A375 (cell line): ENCODE data around the gene TTC31. TPM values are rescaled to one million over a fixed set of nuclear protein-coding genes. Genes with fewer than 3 reads are reported as not detected.

Experiments used
- total RNA-seq: library from RNA; depleted of rRNA; stranded (reverse); fragments of >200 nt; shearing (Covaris generic); gene quantifications from 2 replicates; pipeline ENCODE4 v1.2.3, GENCODE V29; 2014; rRNA removed

Gene TTC31
- total RNA-seq: 33.5 and 57.6 TPM in 2 replicates

DNA sequence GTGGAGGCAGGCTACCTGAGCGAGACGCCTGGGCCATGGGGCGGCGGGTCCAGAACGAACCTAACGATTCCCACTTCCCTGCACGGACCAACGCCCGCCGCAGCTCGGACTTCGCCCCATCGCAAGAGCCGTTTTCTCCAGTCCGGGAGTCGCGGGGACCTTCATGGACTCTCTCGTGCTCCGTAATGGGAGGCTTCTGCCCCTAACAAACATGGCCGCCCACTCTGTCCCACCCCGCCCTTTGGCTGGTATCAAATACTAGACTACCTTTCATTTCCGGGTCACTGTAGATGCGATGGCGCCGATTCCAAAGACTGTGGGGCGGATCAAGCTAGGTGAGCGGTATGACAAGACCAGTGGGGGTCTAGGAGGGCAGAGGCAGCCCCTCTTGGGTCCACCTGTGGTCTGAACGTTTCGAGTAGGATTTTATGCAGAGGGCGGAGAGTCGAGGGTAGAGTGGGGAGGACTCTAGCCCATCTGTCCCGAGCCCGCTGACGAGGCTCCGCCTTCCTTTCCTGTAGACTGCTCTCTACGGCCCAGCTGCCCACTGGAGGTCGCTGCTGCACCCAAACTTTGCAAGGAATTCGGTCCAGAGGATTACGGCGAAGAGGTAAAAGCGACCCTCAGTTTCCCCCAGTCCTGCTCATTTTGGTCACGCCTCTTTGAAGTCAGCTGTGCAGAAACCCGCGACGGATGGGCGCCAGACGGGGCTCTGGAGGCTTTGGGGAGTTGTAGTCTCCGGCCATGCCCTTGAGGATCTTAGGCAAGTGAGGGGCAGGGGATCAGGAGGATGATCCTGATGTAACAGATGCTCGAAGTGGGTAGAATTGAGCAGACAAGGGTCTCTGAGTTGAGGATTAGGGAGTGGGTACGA is at the start of gene TTC31, which contains the start of gene CCDC142:
TSS of gene TTC31 (plus strand) at position 281 of the 874 bp plus-strand sequence. CDS start at position 296, 15 bp downstream.
TSS of gene CCDC142 (minus strand) at position 198 of the 874 bp plus-strand sequence. CDS start at position 37, 161 bp downstream.

GRCh38 chr2:74441690-74442482 is 41.0 kb upstream of the TTC31 start, which contains the start of gene RTKN:
TSS of gene RTKN (minus strand) at chr2:74441937. CDS start at chr2:74441816, 121 bp downstream.

GRCh38 chr2:74454654-74455511 is 28.0 kb upstream of the TTC31 start, which contains the start of gene INO80B:
TSS of gene INO80B (plus strand) at chr2:74455087. CDS start at chr2:74455117, 30 bp downstream.

GRCh38 chr2:74458132-74458937 is 24.5 kb upstream of the TTC31 start, which contains the start of gene WBP1:
TSS of gene WBP1 (plus strand) at chr2:74458438. CDS start at chr2:74458603, 165 bp downstream.

DNA sequence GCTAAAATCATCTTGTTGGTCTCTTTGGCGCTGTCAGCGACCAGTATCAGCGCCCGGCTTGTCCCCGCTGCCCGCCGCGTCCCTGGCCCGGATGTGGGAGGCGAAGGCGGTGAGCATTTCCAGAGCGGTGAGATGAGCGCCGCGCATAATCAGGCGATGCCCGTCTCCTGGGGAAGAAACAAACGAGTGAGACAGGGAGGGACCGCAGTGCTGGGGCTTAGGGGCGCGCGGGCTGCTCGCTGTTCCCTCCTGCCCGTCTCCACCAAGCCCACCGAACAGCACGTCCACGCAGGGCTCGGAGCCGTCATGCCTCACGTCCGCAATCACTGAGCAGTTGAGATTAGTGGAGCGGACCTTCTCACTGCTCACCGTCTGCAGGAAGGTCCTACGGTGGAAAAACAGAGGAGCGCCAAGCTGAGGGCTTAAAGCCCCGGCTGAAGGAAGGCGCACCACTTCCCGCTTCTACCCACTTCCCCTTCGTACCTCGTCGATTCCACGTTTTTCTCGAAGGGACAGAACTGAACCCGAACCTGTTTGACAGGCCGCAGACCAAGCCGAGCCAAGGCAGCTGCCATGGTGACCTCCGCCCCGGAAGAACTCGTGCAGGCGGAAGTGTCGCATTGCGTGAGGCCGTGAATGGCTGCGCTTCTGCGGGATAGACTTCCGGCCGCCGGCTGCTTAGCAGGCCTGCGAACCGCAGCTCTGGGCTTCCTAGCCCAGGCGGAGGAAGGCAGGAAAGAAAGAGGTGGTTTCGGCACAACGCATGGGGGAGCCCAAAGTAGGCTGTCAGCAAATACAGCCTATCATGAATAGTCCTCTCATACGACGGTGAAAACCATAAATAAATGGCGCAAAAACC is 10.6 kb upstream of the TTC31 start, which contains the start of gene MRPL53:
TSS of gene MRPL53 (minus strand) at position 595 of the 859 bp plus-strand sequence. CDS start at position 575, 20 bp downstream.

GRCh38 chr2:74499267-74499939 is 16.5 kb downstream of the TTC31 start, which contains the start of gene LBX2:
TSS of gene LBX2 (minus strand) at chr2:74499603. CDS start at chr2:74499537, 66 bp downstream.

DNA sequence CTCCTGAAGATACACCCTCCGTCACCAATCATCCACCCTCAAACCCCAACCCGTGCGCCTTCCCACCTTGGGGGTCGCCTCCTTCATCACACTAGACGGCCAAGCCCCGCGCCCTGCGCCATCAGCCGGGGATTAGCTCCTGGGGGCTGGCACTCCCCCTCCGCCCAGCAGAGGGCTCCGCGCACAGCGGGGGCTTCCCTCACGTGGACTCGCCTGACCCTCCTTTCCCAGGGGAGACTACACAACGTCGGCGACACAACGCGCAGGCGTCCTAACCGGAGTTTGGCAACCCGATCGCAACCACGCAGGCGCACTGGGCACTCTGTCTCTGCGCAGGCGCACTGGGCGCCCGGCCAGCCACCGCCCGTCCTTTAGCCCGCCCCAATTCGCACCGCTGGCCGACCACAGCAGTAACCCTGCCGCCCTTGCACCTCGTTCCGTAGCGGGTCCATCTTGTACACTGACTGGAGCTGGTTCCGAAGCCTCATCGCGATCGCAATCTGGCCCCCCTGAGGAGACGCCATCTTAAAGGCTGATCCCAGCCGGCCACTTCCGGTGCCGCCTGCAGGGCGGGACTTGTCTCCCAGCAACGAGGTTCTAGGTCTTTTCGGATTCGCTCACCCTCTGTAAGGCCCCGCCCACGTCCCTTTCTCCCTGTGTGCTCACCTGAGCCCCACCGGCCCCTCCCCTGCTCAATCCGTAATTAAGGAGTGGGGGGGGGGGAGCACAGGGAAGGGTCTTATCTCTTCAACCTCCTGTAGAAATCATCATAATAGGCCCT is 24.5 kb downstream of the TTC31 start, which contains the start of gene PCGF1:
TSS of gene PCGF1 (minus strand) at position 551 of the 781 bp plus-strand sequence. CDS start at position 524, 27 bp downstream.

GRCh38 chr2:74514368-74515270 is 31.7 kb downstream of the TTC31 start, which contains the start of gene TLX2:
TSS of gene TLX2 (plus strand) at chr2:74514450. CDS start at chr2:74514807, 357 bp downstream.

DNA sequence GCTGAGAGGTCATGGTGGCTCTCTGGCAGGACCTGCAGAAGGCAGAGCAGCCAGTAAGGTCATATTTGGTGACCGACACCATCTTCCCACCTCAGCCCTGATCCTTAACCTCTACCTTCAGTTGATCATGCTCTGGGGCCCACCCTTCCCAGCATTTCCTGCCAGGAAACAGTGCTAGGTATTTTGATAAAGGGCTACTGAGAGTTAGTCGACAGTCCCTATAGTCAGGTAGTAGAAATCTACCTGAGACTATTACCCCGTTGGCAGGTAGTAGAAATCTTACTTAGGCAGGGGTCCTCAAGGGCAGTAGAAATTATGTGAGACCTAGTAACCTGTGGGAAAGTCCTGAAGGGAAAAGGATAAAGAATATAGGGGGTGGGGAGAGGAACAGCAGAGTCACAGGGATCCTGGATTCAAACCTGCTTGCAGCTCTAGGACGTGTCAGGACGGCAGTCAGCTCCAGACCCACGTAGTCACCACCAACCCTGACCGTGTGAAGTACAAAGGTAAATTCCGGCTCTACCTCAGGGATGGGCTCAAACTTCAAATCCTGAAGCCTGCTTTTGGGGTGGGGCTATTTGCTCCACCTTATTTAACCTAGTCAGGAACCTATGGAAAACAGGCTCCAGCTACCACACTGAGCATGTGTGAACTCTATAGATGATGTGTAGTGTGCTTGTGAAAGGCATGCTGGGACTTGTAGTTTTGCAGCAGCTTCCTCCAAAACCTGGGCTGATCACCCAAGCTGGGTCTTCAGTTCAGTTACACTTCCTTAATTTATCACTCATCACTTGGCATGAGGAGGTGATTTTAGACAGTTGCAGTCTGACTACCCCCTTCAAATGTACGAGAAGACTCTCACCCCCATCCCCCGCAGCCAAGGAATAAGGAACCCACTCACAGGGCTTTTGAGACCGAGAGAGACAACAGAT is 43.1 kb downstream of the TTC31 start, which contains the start of gene DQX1:
TSS of gene DQX1 (minus strand) at position 515 of the 932 bp plus-strand sequence. CDS start at position 13, 502 bp downstream.

GRCh38 chr2:74529357-74530238 is 46.7 kb downstream of the TTC31 start, which contains the start of the genes AUP1 and HTRA2:
TSS of gene AUP1 (minus strand) at chr2:74529706. CDS start at chr2:74529629, 77 bp downstream.
TSS of gene HTRA2 (plus strand) at chr2:74529933. CDS start at chr2:74530007, 74 bp downstream.

